Measurements from ENCODE around the gene ARFGAP2.

Gene ARFGAP2

DNA sequence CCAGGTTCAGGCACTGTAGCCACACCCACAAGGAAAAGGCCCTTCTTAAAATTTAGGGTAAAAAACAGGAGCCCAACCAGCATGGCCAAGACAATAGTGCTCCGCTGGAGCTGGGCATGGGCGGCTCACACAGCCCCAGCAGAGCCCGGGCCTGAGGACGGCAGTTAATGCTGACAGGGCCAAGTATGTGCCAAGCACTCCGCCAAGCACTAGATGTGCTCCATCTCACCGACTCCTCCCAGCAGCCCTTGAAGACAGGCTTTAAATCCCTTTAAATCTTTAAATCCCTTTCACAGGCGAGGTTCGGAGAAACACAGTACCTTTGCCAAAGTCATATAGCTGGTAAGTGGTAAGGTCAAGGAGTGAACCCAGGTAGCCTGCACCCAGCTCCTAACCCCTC, 4.8 kb downstream of the ARFGAP2 start:
- no peaks in the 10 kb centered on the region for H3K27me3 ChIP-seq (ENCODE audit: control insufficient read depth in 2 of 2, insufficient read depth in 2 of 2, low read length in 2 of 2)
- H3K36me3 ChIP-seq (ENCODE audit: control insufficient read depth in 2 of 2, insufficient read depth in 2 of 2, low read length in 2 of 2) = peaks cover 52 to 65% of the 10 kb centered on the region in 2 donors
- no peak overlapping the region for H3K4me3 ChIP-seq (ENCODE audit: low read length in 2 of 2)
- H3K9ac ChIP-seq (ENCODE audit: low read depth in 1 of 2, low read length in 2 of 2) = no peak overlapping the region
- H3K4me1 ChIP-seq (ENCODE audit: control insufficient read depth in 2 of 2, insufficient read depth in 2 of 2, low read length in 2 of 2) = peaks cover 8 to 14% of the 10 kb centered on the region in 2 donors
- H3K9me3 ChIP-seq (ENCODE audit: control insufficient read depth in 2 of 2, low read length in 2 of 2) = no peaks in the 10 kb centered on the region
- H3K27ac ChIP-seq (ENCODE audit: low read depth in 2 of 2, low read length in 2 of 2) = no peak overlapping the region

DNA sequence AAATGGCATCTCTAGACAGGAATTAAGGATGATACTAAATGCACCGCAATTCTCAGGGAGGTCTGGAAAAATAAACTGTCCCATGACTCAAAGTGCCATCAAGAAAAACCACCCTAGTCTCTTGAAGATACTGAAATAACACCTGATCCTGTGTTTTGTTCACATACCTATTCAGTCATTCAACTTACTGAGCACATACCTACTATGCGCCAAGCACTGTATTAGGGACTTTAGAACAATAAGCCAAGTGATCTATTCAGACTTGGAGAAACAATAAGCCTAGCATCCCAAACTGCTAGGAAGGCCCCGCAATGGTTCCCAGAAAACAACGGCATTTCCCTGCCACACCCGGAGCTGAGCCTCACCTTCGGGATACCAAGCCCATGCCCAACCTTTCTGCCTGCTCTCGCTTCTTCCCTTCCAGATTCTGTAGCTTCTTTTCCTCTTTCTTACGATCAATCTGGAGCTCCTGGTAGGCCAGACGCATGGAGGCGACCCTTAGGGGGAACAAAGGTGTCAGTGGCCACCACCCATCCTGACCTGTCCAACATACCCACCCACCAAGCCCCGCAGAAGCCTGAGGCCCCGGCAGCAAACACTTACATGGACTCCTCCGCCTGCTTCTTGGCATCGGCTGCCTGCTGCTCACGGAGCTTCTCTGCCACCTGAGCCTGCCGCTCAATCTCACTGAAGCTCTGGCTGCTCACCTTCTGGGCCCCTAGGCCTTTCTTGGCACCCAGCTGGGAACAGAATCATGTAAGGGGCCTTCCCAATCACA, 5.4 kb downstream of the ARFGAP2 start:
- Histone ChIP-seq H3K27me3 (ENCODE audit: control insufficient read depth in 2 of 2, insufficient read depth in 2 of 2, low read length in 2 of 2) (no peaks in the 10 kb centered on the region), H3K27ac (ENCODE audit: low read depth in 2 of 2, low read length in 2 of 2) (no peak overlapping the region), H3K4me1 (ENCODE audit: control insufficient read depth in 2 of 2, insufficient read depth in 2 of 2, low read length in 2 of 2) (peaks cover 8 to 14% of the 10 kb centered on the region in 2 donors), H3K9me3 (ENCODE audit: control insufficient read depth in 2 of 2, low read length in 2 of 2) (no peaks in the 10 kb centered on the region), H3K36me3 (ENCODE audit: control insufficient read depth in 2 of 2, insufficient read depth in 2 of 2, low read length in 2 of 2) (peaks cover 58 to 71% of the 10 kb centered on the region in 2 donors), H3K4me3 (ENCODE audit: low read length in 2 of 2) (no peak overlapping the region), H3K9ac (ENCODE audit: low read depth in 1 of 2, low read length in 2 of 2) (no peak overlapping the region)

DNA sequence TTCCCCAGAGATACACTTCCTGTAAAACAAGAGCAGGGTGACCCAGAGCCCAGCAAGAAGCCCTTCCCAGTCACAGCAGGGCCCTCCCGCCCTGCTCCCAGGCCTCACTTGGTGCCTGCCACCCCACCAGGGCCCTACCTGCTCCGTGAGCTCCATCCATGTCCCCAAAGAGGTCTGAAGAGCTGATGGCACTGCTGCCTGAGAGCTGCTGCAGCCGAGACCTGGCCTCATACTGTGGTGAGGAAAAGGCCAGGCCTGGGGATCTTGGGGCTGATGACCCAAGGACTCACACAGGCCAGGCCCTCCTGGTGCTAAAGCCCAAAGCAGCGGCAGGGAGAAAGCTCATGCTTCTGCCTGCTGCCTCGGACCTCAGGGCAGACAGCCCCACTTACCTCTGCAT, 10.3 kb downstream of the ARFGAP2 start:
- H3K36me3 ChIP-seq (ENCODE audit: control insufficient read depth in 2 of 2, insufficient read depth in 2 of 2, low read length in 2 of 2) = peaks cover 56 to 72% of the 10 kb centered on the region in 2 donors
- no peak overlapping the region for H3K4me3 ChIP-seq (ENCODE audit: low read length in 2 of 2)
- no peaks in the 10 kb centered on the region for H3K27me3 ChIP-seq (ENCODE audit: control insufficient read depth in 2 of 2, insufficient read depth in 2 of 2, low read length in 2 of 2)
- no peak overlapping the region for H3K9ac ChIP-seq (ENCODE audit: low read depth in 1 of 2, low read length in 2 of 2)
- H3K9me3 ChIP-seq (ENCODE audit: control insufficient read depth in 2 of 2, low read length in 2 of 2) = no peaks in the 10 kb centered on the region
- no peaks in the 10 kb centered on the region for H3K4me1 ChIP-seq (ENCODE audit: control insufficient read depth in 2 of 2, insufficient read depth in 2 of 2, low read length in 2 of 2)
- H3K27ac ChIP-seq (ENCODE audit: low read depth in 2 of 2, low read length in 2 of 2) = no peak overlapping the region

DNA sequence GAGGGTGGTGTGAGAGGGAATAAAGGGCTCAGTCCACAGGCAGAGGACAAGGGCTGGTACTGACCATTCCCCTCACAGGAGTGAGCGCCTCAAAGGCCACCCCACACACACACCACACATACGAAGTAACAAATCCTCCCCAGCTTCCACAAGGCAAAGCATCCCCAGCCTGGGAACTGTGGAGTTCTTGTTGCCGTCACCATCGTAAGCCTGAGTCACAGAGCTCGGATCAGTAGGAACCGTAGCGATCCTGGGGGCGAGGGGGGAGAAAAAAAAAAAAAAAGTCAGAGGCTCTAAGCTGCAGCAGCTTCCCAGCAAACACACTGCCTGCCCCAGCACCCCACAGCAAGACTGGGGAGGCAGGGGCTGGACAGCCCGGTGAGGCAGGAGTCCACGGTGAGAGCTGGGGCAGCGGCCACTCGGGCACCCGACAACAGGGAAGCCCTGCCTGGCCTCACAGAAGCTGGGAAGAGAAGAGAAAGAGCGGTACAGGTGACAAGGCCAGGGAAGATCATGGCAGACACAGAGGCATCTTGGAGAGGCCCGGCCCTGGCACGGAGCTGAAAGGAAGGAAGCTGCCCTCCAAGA, 11.3 kb downstream of the ARFGAP2 start:
- no peak overlapping the region for H3K27ac ChIP-seq (ENCODE audit: low read depth in 2 of 2, low read length in 2 of 2)
- H3K4me1 ChIP-seq (ENCODE audit: control insufficient read depth in 2 of 2, insufficient read depth in 2 of 2, low read length in 2 of 2) = no peaks in the 10 kb centered on the region
- peaks cover 50 to 62% of the 10 kb centered on the region in 2 donors for H3K36me3 ChIP-seq (ENCODE audit: control insufficient read depth in 2 of 2, insufficient read depth in 2 of 2, low read length in 2 of 2)
- no peaks in the 10 kb centered on the region for H3K27me3 ChIP-seq (ENCODE audit: control insufficient read depth in 2 of 2, insufficient read depth in 2 of 2, low read length in 2 of 2)
- H3K9ac ChIP-seq (ENCODE audit: low read depth in 1 of 2, low read length in 2 of 2) = no peak overlapping the region
- H3K4me3 ChIP-seq (ENCODE audit: low read length in 2 of 2) = no peak overlapping the region
- no peaks in the 10 kb centered on the region for H3K9me3 ChIP-seq (ENCODE audit: control insufficient read depth in 2 of 2, low read length in 2 of 2)

DNA sequence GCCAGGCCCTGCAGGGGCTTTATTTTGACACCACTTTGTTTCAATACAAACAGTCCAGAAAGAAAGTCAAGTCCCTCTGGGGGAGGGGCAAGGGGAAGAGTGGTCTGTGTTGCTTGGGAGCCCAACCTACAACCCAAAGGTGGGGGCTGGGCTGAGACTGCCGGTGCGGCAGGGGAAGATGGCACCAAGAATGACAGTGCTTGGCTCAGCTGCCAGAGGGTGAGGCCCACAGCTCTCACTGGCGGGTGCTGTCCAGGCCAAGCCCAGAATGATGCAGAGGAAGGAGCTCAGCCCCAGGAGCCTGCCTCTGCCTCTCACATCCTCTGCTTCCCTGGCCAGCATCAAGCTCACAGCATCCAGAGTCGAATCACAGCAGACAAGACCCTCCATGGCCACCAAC, 12.4 kb downstream of the ARFGAP2 start:
- H3K4me1 ChIP-seq (ENCODE audit: control insufficient read depth in 2 of 2, insufficient read depth in 2 of 2, low read length in 2 of 2) = no peaks in the 10 kb centered on the region
- no peaks in the 10 kb centered on the region for H3K9me3 ChIP-seq (ENCODE audit: control insufficient read depth in 2 of 2, low read length in 2 of 2)
- no peak overlapping the region for H3K4me3 ChIP-seq (ENCODE audit: low read length in 2 of 2)
- H3K27ac ChIP-seq (ENCODE audit: low read depth in 2 of 2, low read length in 2 of 2) = no peak overlapping the region
- no peak overlapping the region for H3K9ac ChIP-seq (ENCODE audit: low read depth in 1 of 2, low read length in 2 of 2)
- no peaks in the 10 kb centered on the region for H3K27me3 ChIP-seq (ENCODE audit: control insufficient read depth in 2 of 2, insufficient read depth in 2 of 2, low read length in 2 of 2)
- peaks cover 48 to 57% of the 10 kb centered on the region in 2 donors for H3K36me3 ChIP-seq (ENCODE audit: control insufficient read depth in 2 of 2, insufficient read depth in 2 of 2, low read length in 2 of 2)

DNA sequence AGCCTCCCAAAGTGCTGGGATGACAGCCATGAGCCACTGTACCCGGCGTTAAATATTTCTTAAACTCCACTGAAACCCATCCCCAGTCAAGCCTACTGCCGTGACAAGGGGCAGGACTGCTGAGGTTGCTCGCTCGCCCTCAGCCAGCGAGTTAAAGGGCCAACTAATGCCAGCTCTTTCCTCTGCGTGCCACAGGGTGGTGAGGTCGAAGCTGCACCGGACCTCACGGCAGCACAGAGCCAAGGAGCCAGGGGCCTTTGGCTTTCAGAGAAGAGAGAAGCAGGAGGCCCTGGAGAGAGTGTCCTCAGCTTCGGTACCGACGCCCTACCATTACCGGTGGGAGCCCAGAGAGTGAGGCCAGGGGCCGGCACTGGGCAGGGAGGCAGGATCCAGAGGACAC, 12.8 kb downstream of the ARFGAP2 start:
- Histone ChIP-seq H3K9ac (ENCODE audit: low read depth in 1 of 2, low read length in 2 of 2) (no peak overlapping the region), H3K36me3 (ENCODE audit: control insufficient read depth in 2 of 2, insufficient read depth in 2 of 2, low read length in 2 of 2) (peaks cover 48 to 55% of the 10 kb centered on the region in 2 donors), H3K4me1 (ENCODE audit: control insufficient read depth in 2 of 2, insufficient read depth in 2 of 2, low read length in 2 of 2) (no peaks in the 10 kb centered on the region), H3K27me3 (ENCODE audit: control insufficient read depth in 2 of 2, insufficient read depth in 2 of 2, low read length in 2 of 2) (no peaks in the 10 kb centered on the region), H3K9me3 (ENCODE audit: control insufficient read depth in 2 of 2, low read length in 2 of 2) (no peaks in the 10 kb centered on the region), H3K27ac (ENCODE audit: low read depth in 2 of 2, low read length in 2 of 2) (no peak overlapping the region), H3K4me3 (ENCODE audit: low read length in 2 of 2) (no peak overlapping the region)

DNA sequence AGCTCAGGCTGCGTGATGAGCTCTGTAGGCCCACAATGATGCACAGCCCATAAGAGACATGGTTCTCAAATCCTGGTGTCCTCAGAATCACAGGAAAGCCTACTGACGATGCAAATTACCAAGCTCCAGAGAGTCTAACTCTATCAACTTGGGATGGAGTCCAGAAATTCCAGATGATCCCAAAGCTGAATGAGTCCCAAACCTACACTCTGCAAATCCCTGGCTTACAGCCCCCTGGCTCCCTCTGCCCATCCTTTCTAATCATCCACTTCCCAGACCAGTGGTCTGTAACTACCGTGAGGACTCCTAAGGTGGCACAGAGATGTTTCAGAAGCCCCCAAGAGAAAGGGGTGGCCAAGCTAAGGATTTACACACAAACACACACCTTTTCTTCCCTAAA, 13.5 kb downstream of the ARFGAP2 start:
- no peaks in the 10 kb centered on the region for H3K27me3 ChIP-seq (ENCODE audit: control insufficient read depth in 2 of 2, insufficient read depth in 2 of 2, low read length in 2 of 2)
- no peaks in the 10 kb centered on the region for H3K4me1 ChIP-seq (ENCODE audit: control insufficient read depth in 2 of 2, insufficient read depth in 2 of 2, low read length in 2 of 2)
- H3K9ac ChIP-seq (ENCODE audit: low read depth in 1 of 2, low read length in 2 of 2) = no peak overlapping the region
- H3K9me3 ChIP-seq (ENCODE audit: control insufficient read depth in 2 of 2, low read length in 2 of 2) = no peaks in the 10 kb centered on the region
- no peak overlapping the region for H3K4me3 ChIP-seq (ENCODE audit: low read length in 2 of 2)
- peaks cover 44 to 53% of the 10 kb centered on the region in 2 donors for H3K36me3 ChIP-seq (ENCODE audit: control insufficient read depth in 2 of 2, insufficient read depth in 2 of 2, low read length in 2 of 2)
- no peak overlapping the region for H3K27ac ChIP-seq (ENCODE audit: low read depth in 2 of 2, low read length in 2 of 2)

DNA sequence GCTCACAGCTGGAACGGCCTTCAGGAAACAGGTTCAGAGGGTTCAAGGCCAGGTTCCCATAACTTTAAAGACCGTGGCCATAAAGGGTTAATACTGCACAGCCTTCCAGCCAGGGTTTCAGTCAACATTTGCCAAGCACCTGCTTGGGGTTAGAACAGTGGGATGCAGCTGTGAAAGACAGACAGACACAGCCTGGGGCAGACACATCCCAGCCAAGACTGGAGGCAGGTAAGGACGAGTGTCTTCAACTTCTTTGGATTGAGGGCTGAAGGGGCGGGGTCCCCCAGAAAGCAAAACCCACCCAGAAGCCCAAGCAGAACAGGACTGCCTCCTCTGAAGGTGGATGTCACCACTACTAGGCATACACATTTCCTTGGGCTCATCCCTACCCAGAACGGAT, 14.3 kb downstream of the ARFGAP2 start:
- H3K4me3 ChIP-seq (ENCODE audit: low read length in 2 of 2) = no peak overlapping the region
- no peak overlapping the region for H3K9ac ChIP-seq (ENCODE audit: low read depth in 1 of 2, low read length in 2 of 2)
- no peaks in the 10 kb centered on the region for H3K27me3 ChIP-seq (ENCODE audit: control insufficient read depth in 2 of 2, insufficient read depth in 2 of 2, low read length in 2 of 2)
- H3K9me3 ChIP-seq (ENCODE audit: control insufficient read depth in 2 of 2, low read length in 2 of 2) = no peaks in the 10 kb centered on the region
- peaks cover 36 to 48% of the 10 kb centered on the region in 2 donors for H3K36me3 ChIP-seq (ENCODE audit: control insufficient read depth in 2 of 2, insufficient read depth in 2 of 2, low read length in 2 of 2)
- H3K4me1 ChIP-seq (ENCODE audit: control insufficient read depth in 2 of 2, insufficient read depth in 2 of 2, low read length in 2 of 2) = no peaks in the 10 kb centered on the region
- no peak overlapping the region for H3K27ac ChIP-seq (ENCODE audit: low read depth in 2 of 2, low read length in 2 of 2)

DNA sequence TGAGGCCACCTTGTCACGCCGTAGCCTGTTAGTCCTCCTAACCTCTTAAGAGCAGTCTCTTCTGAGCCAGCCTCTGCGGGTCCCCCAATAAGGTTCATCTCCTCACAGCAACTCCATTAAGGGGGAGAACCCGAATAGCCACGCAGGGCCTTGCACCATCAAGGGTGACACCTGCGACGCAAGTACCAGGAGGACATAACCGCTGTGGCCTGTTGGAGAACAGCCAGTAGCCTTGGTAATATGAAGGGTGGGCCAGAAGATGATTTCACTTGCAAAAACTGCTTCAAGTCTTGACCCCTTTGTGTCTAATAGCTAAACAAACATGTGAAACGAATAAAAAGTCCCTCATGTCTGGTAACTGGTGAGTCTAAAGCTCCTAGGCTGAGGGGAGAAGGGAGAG, 14.8 kb downstream of the ARFGAP2 start:
- Histone ChIP-seq H3K27me3 (ENCODE audit: control insufficient read depth in 2 of 2, insufficient read depth in 2 of 2, low read length in 2 of 2) (no peaks in the 10 kb centered on the region), H3K9me3 (ENCODE audit: control insufficient read depth in 2 of 2, low read length in 2 of 2) (no peaks in the 10 kb centered on the region), H3K4me3 (ENCODE audit: low read length in 2 of 2) (no peak overlapping the region), H3K36me3 (ENCODE audit: control insufficient read depth in 2 of 2, insufficient read depth in 2 of 2, low read length in 2 of 2) (peaks cover 31 to 46% of the 10 kb centered on the region in 2 donors), H3K4me1 (ENCODE audit: control insufficient read depth in 2 of 2, insufficient read depth in 2 of 2, low read length in 2 of 2) (no peaks in the 10 kb centered on the region), H3K27ac (ENCODE audit: low read depth in 2 of 2, low read length in 2 of 2) (no peak overlapping the region), H3K9ac (ENCODE audit: low read depth in 1 of 2, low read length in 2 of 2) (no peak overlapping the region)

DNA sequence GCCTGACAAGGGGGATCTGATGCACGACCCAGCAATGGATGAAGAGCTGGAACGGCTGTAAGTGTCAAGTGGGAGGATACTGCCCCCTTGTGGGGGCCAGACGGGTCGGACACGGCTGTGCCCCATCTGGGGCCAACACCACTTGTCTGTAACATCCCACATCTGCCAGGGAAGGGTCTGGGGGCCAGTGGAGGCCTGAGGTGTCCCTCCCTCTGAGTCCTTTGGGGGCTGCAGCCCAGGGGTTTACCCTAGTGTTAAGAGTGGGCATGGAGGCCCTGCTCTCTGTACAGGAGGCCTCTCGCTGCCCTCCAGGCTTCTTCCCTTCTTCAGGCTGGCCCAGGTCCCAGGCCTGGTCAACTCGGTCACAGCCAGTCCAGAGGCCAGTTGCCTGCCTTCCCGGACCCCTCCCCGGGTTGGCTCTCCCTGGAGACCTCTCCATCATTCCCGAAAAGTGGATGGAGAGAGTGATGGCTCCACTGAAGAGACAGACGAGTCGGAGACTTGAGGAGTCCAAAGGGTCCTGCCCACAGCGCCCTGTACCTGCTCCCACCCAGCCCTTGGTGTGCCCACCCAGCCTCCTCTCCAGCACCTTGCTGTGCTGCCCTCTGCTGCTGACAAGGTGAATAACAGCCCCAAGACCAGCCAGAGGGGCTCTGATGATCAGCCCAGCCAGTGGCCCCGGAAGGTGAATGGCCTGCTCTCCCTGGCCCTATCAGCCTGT, 15.4 kb downstream of the ARFGAP2 start:
- no peak overlapping the region for H3K4me3 ChIP-seq (ENCODE audit: low read length in 2 of 2)
- no peaks in the 10 kb centered on the region for H3K4me1 ChIP-seq (ENCODE audit: control insufficient read depth in 2 of 2, insufficient read depth in 2 of 2, low read length in 2 of 2)
- no peak overlapping the region for H3K9ac ChIP-seq (ENCODE audit: low read depth in 1 of 2, low read length in 2 of 2)
- H3K27me3 ChIP-seq (ENCODE audit: control insufficient read depth in 2 of 2, insufficient read depth in 2 of 2, low read length in 2 of 2) = no peaks in the 10 kb centered on the region
- H3K27ac ChIP-seq (ENCODE audit: low read depth in 2 of 2, low read length in 2 of 2) = no peak overlapping the region
- H3K9me3 ChIP-seq (ENCODE audit: control insufficient read depth in 2 of 2, low read length in 2 of 2) = no peaks in the 10 kb centered on the region
- peaks cover 25 to 43% of the 10 kb centered on the region in 2 donors for H3K36me3 ChIP-seq (ENCODE audit: control insufficient read depth in 2 of 2, insufficient read depth in 2 of 2, low read length in 2 of 2)

All from mucosa of rectum (tissue), 2 donors.